GM20431 (cell line): ENCODE results near the gene SS18L1.

Experiments used
- in situ Hi-C: fragments of 300-500 bp; cut with MseI, MboI; formaldehyde crosslinking; loops from one replicate; pipeline ENCODE4 v1.15.0; 2020; ENCODE audit warnings: low sequenced_read_pairs; ENCODE audit not compliant: unreplicated experiment

The SS18L1 gene

DNA sequence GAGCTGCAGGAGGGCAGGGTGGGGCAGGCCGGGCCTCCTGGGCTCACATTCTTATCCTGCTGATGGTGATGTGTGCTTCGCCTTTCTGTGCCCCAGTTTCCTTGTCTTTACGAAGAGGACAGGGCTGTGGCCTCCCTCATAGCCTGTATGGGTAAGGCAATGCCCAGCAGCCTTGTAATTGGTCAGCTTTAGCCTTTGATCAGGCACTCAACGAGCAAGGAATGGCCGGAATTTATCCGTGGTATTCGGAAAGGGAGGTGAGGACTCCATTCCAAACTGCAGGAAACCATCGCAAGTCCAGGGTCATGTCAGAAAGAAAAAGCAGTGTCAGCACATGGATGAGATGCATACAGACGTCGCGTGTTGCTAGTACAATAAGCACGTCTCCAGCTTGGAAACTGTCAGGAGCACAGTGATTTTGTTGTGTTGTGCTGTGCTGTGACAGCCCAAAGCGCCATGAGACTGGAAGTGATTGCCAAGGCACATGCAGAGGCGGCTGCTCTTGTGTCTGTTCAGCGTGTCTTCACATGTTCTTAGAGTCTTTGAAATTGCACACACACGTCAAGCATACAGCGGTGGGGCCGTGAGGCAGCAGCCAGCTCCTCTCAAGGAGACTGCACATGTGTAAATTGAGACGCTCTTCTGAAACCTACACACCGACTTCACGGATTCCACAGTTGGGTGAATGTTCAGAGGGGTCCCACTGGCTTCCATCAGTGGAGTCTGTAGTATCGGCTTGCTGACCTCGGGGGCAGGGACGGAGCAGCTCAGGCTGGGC is 6.2 kb downstream of the SS18L1 start:
- in situ Hi-C loops: no loop called here

DNA sequence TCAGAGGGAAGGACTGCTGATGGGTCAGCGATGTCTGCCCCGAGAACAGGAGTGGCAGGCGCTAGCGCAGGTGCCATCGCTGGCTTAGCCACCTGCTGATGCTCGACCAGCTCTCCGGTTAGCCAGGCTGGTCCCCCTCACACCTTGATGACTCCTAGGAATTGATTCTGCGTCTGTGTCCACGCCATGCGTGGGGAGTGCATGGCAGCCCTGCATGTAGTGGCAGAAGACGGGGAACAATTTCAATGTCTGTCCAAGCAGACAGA is 6.7 kb downstream of the SS18L1 start:
- in situ Hi-C loops: no loop called here

DNA sequence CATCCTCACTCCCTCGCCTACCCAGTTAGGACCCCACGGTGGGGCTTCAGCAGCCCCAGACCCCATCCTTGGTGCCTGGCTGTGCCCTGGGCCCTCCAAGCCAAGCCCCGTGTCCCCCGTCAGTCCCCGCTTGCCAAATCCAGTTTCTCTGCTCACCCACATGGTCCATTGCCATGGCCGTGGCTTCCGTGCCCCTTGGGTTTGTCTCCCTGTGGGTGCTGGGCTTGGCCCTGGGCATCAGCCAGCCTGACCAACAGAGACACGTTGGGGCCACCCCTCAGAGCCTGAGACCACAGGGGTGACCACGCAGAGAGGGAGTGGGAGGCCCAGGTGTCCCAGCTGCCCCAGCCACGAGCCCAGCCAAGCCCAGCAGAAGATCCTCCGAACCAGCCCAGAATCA is 7.7 kb downstream of the SS18L1 start:
- in situ Hi-C loops: no loop called here

DNA sequence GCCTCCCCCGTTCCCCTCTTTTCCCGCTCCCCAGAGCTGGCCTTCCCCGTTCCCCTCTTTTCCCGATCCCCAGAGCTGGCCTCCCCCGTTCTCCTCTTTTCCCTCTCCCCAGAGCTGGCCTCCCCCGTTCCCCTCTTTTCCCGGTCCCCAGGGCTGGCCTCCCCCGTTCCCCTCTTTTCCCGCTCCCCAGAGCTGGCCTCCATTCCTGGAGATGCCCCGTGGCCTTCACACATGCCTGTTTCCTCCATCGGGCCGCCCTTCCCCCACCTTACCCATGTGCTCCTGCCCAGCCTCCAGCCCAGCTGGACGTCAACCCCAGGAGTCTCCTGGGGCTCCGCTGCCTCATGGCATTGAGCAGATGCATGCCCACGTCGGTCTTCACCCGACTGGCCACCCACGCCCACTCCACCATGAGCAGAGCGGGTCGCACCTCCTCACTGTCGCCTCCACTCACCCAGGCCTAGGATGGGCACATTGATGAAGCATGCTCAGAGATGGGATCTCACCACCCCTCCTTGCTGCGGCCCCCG is 8.3 kb downstream of the SS18L1 start:
- in situ Hi-C loops: no loop called here

DNA sequence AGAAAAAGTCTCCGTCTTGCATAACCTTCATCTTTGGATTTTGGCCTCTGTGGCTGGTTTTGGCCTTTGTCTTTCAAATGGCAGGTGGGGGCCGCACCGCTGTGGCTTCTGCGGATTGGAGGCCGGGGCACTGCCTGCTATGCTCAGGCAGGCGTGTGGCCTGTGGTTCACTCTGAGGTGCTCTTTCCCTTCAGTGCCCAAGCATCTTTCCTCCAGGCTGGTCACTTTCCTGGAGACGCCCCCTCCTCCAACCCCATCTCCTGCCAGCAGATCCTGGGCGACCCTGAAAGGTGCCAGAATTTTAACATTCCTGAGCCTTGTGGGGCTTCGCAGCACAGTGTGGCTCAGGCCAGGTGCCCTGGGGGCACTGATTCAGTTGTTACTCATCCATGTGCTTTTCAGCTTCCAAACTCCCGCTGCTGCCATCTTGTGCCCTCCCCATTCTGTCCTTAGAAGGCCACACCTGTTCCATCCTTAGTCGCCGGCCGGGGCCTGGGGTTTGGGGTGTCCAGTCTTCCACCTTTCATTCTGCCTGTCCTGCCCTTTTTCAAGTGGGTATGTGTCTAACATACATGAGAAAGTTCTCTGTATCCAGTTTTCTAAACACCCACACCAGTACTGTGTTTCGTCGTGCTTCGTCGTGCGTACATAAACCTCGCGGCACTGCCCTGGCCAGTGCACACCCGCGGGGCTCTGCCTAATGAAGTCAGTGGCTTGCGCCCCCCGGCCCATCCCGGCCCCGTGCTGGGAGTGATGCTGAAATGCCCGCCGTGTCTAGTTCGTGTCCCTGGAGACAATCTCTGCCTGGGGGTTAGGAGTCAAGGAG is 12.1 kb downstream of the SS18L1 start:
- in situ Hi-C loops: no loop called here

DNA sequence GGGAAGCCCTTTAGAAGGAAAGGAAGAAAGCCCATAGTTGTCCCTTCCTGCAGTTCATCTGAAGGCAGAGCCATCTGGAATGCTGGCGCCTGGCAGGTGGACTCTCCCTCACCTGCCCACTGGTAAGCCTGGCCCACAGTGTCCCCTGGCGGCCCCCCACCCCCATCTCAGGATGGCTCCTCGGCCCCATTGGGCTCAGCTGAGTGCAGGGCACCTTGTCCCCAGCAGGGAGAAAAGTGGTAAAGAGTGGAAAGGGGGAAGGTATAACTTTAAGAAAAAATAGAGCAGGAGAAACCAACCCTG is 12.6 kb downstream of the SS18L1 start:
- in situ Hi-C loops: no loop called here

DNA sequence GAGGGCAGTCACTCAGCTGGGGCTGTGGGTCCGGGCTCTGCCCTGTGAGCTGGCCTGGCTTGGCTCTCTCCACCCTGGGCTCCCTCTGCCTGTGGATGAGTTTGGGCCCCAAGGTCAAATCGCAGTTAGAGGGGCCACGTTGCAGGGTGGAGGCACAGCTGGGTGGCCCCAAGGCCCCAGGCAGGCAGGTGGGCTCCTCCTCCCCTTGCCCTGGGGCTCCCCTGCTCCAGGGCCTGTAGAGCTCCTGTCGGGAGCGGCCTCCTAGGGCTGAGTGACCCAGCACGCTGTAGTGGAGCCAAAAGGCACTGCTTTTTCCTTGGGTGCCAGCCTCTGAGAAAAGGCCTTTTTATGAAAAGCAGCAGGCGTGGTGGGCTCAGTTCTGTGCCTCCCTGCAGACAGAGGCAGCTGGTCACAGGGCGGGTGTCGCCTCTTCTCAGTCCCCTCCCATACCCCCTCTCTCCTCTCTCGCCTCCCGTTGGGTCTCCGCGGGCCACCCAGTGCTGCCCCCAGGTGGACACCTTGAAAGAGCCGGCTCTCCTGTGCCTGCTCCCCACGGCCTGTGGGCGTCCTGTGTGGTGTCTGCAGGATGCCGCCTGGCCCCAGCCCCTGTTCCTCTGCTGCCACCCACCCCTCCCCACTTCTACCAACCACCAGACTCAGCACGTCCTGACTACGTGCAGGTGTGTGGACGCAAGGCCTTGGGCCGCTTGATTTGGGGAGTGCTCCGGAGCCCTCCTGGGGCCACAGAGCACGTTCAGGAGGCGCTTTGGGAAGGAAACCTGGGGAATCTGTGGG is 13.2 kb downstream of the SS18L1 start:
- in situ Hi-C loops: no loop called here

DNA sequence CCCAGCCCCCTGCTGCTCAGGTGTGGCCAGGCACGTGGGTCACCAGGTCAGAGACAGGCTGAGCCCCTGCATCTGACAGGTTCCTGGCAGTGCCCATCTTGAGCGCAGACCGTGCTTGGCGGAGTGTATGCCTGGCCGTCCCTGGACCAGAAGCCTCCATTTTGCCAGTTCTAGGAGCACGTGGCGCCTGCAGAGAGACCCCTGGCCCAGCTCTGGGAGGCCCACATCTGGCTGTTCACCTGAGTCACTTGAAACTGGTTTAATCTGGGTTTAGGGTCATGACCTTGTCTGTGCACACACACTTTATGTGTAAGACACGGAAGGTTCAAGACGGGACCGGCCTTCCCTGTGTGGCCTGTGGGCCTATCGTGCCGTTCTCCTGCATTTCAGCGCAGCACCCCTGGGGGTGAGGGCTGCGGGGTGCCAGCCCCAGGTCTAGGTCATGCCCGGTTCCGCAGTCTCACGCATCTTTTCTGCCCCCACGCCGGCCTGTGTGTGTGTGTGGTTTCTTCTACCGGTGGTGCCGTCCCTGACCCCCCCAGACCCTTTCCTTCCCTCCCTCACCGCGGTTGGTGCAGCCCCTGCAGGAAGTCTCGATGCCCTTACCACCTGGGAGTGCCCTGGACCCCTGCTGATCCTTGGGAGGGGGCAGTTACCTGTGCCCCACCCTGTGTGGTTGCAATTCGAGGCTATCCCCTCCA is 14.0 kb downstream of the SS18L1 start:
- in situ Hi-C loops: no loop called here

DNA sequence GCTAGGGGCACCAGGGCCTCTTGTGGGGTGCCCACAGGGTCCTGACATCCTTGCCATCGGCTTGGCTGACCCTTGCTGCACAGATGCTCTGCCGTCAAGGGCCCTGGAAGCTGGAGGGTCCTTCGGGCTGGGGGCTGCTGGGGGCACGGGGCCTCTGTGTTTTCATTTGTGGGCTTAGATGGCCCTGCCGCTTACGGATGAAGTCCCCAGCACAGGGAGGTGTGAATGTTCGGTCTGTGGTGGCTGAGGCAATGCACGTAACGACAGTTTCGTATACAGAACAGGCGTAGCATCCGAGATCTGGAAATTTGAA is 14.5 kb downstream of the SS18L1 start:
- in situ Hi-C loops: no loop called here

DNA sequence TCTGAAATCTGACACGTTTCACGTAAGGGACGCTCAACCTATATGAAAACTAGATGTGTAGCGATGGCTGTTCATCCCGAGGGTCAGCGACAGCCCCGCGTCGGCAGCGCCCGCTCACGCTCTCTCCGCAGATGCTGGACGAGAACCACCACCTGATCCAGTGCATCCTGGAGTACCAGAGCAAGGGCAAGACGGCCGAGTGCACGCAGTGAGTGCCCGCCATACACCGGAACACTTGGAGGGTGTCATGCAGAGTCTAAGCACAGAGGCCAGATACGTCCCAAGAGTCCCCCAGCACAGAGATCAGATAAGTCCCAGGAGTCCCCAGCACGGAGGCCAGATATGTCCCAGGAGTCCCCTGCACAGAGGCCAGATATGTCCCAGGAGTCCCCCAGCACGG is 15.0 kb downstream of the SS18L1 start:
- in situ Hi-C loops: no loop called here

DNA sequence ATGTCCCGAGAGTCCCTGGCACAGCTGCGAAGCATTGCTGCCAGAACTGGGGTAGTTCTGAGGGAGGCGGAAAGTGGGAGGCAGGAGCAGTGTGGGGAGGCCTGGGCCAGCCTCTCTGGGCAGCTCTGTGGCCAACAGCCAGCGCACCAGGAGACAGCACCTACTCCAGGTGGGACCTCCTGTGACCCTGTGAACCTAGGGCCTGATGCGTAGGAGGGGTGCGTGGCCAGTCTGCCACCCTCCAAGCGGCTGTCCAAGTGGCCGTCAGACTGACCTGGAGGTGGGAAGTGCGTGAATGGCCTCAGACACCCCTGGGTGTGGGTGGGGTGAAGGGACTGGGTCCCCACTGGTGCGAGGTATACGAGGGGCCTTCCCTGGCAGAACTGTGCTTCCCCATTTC is 15.5 kb downstream of the SS18L1 start:
- in situ Hi-C loops: no loop called here

DNA sequence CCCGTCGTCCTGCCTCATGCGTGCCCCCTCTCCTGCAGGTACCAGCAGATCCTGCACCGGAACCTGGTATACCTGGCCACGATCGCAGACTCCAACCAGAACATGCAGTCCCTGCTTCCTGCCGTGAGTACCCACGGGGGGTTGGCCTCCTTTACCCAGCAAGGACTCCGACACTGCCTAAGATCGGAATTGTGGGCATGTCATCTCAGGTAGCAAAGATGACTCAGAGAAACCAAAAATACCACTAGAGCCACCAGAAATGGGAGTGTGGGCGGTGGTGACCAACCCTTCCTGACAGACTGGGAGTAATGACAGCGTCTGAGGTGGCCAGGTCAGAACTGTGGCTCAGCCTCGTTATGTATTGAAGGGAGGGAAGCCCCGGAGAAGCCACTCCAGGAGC is 16.3 kb downstream of the SS18L1 start:
- in situ Hi-C loops: no loop called here

DNA sequence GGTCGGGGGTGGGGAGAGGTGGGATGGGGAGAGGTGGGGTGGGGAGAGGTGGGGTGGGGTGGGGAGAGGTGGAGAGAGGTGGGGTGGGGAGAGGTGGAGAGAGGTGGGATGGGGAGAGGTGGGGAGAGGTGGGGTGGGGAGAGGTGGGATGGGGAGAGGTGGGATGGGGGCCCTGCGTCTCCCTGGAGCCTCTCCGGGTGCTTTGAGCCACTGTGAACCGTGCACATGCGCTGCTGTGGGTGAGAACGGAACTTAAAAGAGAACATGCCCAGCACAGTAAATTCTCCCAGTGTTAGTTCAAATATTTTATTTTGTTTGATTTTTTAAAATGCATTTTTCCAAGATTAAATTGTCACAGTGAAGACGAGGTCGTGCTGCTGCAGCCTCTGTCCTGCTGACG is 16.7 kb downstream of the SS18L1 start:
- in situ Hi-C loops: no loop called here

DNA sequence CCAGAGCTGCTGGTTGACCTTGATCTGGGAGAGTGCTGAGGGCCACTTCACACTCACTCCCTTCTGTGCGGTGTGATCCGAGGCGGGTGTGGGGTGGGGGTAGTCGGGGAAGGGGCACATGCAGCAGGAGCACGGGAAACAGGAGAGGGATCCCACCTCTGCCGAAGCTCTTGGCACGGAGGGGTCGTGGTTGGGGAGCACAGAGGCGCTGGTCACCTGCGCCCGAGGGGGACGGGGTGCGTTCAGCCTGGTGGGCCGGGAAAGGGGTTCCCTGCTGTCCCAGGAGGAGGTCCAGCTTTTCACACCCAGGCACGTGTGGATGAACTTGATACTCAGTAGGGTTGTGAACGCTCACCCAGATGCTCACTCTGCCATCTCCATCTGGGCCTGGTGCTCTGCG is 17.3 kb downstream of the SS18L1 start:
- in situ Hi-C loops: no loop called here

DNA sequence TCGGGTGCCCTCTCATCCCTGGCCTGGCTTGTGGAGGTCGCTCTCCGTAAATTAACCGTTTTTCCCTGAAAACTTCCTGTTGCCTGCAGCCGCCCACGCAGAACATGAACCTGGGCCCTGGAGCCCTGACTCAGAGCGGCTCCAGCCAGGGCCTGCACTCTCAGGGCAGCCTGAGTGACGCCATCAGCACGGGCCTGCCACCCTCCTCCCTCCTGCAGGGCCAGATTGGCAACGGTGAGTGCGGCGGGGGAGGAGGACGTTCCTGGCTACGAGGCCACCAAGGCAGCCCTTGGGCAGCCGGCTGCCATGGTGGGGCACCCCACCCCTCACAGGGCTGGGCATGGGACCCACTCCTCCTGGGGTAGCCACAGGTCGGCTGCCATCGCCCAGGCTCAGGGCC is 17.8 kb downstream of the SS18L1 start:
- in situ Hi-C loops: no loop called here

DNA sequence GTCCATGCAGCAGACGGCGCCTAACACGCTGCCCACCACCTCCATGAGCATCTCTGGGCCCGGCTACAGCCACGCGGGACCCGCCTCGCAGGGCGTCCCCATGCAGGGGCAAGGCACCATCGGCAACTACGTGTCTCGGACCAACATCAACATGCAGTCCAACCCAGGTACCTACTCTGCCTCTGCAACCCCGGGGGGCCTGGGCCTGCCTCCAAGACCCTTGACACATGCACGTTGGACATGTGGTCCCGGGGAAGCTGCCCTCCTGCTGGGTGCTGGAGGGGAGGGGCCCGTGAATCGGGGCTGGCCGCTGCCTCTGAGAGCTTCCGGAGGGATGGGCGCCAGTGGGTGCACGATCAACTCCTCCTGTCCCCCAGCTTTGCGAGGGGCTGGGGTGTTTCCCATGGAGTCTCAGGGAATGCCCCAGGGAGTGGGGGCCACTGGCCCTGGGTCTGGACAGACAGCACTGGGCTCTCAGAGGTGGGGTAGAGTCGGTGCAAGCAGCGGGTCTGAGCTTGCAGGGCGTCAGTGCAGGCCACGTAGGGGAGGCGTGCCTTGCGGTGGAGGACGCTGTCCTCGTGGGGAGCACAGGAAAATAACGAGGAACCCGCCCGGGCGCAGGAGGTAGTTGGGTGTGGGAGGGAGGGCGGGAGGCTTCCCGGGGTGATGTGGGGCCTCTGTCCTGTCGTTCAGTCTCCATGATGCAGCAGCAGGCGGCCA is 19.4 kb downstream of the SS18L1 start:
- in situ Hi-C loops: no loop called here

DNA sequence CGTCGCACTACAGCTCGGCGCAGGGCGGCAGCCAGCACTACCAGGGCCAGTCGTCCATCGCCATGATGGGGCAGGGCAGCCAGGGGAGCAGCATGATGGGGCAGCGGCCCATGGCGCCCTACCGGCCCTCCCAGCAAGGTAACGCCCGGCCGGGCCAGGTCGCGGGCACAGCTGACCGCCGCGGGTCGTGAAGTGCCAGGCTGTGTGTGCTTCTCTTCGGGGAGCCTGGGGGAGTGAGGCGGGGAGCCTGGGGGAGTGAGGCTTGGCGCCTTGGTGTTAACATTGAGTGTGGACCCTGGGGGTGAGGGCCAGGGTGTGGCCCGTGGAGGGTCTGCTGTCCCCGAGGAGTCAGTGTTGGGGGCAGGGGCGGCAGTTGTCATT is 19.9 kb downstream of the SS18L1 start:
- in situ Hi-C loops: no loop called here

DNA sequence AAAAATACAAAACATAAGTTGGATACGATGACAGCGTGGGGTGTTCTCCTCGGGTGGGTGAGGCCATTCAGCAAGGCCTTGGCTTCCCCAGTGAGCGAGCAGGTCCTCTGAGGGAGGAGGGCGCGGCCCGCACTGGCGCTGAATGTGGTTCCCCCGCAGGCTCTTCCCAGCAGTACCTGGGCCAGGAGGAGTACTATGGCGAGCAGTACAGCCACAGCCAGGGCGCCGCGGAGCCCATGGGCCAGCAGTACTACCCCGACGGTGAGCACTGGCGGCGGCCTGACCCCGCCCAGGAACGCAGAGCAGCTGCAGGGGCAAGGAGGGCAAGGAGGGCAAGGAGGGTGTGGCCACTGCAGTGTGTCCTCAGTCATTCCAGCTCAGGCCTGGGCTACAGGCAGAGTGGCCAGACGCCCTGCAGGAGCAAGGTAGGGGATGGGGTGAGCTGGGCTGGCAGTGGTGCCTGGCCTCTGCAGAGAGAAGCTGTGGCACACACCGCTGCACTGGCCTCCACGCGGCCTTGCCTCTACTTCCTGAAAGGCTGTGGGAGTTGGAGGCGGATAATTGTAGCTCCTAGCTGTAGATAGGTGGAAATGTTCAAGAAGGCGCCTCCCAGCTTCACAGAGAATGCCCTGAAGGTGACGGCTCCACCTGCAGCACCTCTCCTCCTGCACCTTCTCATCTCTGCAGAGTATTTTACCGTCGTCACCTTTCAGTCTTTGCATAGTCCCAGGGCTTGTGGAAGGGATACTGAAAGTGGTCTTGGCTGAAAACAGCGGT is 20.6 kb downstream of the SS18L1 start:
- in situ Hi-C loops: no loop called here
